NCI-H1417 (cell line): Measurements from ENCODE around the gene MDFI.

Experiments used
- DNase-seq, 3 experiments: peaks; one replicate each; lab custom pipeline; 2025; lab: John Stamatoyannopoulos, UW

The MDFI gene

GRCh38 chr6:41638002-41638934 is at the start of gene MDFI:
Gene MDFI, plus strand, starts transcription at chr6:41638468. Its CDS starts 282 bp downstream, at chr6:41638750.
- peak in 2 of 3 experiments; percentile 55 to 62 for DNase-seq

DNA sequence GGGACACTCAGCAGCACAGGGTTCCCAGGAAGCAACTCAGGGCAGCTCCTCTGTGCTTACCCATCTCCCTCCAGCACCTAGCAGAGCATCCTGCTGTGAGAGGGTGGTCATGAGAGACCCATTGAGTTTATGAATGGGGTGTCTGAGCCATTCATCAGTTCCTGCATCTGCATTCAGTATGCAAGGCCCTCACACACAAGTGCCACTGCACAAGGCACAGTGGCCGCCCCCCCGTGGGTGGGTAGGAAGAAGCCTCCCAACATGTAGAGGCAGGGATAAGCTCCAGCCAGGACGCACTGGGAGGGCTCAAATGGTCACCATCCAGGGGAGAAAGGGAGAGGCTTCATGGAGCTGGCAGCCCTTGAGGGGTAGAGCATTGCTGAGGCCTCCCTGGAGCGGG is 49.0 kb upstream of the MDFI start:
- no peak for DNase-seq

- DNase-seq = no peak
Observed at GRCh38 chr6:41589636-41590622, 48.3 kb upstream of the MDFI start.

GRCh38 chr6:41591122-41591521 is 47.1 kb upstream of the MDFI start:
- DNase-seq = peak in 1 of 3 experiments; percentile 24

DNA sequence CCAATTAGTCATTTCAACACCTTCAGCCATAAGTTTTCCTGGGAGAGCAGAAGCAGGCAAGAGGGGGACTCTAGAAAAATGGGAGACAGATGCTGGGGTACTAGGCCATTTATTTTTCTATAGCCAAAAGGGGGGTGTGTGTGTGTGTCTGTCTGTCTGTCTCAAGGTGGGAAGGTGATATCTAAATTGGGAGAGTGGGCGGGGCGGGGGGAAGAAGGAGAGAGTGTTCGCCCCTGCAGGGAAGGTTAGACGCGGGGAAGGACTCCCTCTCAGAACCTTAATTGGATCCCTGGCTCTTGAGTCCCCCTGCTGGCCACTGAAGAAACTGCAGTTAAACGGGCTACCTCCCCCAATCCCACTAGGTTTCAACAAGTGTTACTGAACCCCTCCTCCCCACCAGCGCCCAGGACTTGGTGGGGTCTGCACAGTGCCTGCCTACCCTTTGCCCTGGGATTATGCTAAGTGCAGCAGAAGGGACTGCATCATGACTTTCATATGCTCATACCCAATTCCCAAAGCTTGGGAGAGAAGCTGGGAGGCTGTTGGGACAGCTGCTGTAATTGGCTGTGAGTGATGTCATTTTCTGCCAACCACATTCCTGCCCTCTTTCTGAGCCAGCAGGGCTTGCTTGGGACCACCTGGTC is 46.3 kb upstream of the MDFI start:
- DNase-seq = peak; percentile 64 to 82 (median 68)

DNA sequence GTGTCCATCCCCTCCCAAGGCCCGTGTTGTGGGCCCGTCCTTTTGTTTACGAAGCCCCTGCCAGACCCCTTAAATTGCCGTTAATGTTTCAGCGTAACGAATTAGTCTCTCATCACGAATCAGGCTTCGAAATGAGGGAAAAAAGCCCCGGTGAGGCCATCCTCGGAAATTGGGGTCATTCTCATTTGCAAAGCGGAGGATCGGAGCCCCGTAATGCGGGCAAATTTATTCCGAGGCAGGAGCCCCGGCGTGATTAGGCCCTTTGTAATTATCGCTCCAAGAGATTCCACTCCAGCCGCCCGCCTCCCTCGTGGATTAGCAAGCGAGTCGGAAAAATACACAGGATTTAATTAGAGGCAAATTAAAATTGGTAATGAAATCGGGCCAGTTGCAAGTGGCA is 44.9 kb upstream of the MDFI start:
- DNase-seq = peak in 1 of 3 experiments; percentile 7

GRCh38 chr6:41593839-41594238 is 44.4 kb upstream of the MDFI start:
- no peak for DNase-seq

GRCh38 chr6:41594326-41594725 is 43.9 kb upstream of the MDFI start:
- DNase-seq = no peak

GRCh38 chr6:41594766-41595165 is 43.5 kb upstream of the MDFI start:
- no peak for DNase-seq

DNA sequence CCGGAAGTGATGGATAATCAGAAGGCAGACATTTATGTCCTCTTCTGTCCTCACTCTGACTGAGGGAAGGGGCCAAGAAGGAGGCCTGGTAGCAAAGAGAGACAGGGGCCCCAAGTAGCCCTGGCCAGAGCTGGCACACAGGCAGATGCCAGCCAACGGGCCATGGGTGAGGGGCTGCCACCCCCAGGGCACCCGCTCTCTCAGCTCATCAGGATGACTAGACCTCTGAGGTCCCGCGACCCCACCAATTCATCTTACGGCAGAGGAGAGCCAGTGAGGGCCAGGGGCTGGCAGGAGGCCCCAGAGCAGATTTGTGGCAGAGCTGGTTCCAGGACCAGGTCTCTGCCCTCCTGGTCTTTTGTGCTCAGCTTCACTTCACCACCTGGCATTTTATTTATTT is 43.1 kb upstream of the MDFI start:
- DNase-seq = no peak

DNA sequence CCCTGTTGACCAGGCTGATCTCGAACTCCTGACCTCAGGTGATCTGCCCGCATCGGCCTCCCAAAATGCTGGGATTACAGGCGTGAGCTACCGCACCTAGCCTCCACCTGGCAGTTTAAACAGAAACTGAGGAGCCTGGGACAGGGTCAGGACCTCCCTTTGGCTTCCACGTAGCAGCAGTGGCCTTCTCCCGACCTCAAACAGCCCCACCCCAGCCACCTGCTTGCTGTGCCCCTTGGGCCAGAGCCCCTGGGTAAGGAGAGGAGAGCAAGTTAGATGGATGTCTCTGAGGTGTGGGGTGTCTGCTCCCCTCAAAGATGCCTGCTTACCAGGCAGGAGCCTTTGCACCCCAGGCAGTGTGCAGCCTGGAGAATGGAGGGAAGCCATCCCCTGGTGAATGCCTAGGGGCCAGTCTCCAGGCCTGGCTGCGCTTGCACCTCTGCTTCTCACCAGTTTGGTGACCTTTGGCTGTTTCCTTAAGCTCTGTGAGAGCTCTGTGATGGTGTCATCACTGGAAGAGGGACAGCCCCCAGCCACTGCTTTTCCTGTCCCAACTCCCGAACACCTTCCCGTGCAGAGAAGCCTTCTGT is 42.1 kb upstream of the MDFI start:
- no peak for DNase-seq

- no peak for DNase-seq
Observed at GRCh38 chr6:41596807-41597206, 41.5 kb upstream of the MDFI start.

DNA sequence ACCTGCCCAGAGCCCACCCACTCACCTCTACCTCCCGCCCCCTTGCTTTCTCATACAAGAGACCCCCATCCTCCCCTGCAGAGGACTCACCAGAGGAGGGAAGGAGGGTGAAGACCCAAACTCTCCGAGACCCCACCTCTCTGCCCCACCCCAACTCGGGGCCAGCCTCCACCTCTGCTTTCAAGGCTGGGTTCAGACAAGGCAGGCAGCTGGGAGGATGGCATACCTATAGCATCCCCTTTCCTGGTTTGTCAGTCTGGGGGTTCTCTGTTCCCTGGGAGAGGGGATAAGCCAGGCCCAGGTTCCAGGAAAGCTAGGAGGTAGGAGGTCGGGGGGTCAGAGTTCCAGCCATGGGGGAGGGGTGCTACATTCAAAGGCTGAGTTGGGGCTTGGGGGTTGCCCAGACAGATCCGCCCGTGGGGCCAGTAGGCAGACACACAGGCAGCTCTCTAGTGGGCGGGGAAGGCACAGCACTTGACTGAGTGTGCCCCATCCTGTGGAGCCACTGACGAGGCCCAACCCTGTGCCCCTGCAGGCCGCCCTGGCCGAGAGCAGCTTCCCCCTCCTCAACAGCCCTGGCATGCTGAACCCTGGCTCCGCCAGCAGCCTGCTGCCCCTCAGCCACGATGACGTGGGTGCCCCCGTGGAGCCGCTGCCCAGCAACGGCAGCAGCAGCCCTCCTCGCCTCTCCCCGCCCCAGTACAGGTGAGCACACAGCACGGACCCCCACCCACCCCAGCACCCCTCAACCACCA is 40.8 kb upstream of the MDFI start:
- DNase-seq = no peak

- DNase-seq = no peak
Observed at GRCh38 chr6:41598670-41599014, 39.6 kb upstream of the MDFI start.

- DNase-seq = peak in 2 of 3 experiments; percentile 18 to 54
Observed at GRCh38 chr6:41599015-41599851, 39.0 kb upstream of the MDFI start.

DNA sequence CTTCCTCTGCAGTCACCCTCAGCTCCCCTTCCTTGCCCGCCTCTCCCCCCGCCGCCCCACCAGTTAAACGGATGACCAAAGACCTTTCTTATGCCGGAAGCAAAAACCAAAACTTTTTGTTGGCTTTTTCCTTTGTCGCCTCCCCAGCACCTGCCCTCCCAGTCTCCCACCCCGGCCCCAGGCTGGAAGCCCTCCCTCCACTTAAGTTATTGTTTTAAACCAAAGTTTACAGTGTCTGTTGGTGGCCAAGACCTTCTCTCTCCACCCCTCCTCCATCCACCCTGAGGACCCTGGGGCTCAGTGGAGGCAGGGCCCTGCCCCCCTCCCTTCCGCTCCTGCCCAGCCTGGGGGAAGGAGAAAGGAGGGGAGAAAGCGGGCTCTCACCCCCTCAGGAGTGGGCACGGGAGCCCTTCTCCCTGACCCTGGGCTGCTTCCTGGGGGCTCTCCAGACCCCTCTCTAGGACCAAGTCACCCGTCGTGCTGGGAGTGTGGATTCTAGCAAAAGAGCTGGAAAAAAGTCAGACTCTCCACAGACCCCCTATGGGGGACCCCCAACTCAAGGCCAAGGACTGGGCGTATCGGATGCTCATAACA is 38.3 kb upstream of the MDFI start:
- DNase-seq = peak in 1 of 3 experiments; percentile 26

DNA sequence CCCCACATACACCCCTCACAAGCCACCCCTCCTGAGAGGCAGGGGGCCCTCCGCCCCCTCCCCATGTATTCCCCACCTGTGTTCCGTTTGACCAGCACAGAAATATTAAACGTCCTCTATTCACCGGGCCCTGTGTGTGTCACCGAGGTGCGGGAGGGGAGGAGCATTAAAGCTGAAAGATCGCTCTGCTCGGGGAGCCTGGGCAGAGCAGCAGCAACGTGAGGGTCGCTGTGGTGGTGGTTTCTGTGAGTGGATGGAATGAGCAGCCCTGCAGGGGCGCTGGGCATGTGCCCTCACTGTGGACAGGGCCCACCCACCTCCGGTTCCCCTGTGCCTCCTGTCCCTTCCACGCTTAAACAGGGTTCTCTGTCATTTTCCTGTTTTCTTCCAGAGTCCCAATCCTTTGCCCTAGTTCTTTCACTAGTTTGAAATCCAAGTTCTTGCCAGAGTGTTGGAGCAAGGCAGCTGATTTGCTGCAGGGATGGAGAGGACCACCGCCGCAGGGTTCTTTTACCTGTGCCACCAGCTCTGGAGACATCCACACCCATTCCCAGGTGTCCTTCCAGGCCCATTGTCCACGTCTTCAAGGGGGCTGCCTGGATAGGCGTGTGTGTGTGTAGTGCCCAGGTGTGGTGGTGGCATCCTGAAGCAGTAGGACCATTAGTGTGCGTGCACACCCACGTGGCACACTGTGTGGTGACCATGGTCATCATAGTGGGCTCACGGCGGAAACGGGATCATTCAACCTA is 37.6 kb upstream of the MDFI start:
- no peak for DNase-seq

- DNase-seq = no peak
Observed at GRCh38 chr6:41601248-41601549, 37.1 kb upstream of the MDFI start.

DNA sequence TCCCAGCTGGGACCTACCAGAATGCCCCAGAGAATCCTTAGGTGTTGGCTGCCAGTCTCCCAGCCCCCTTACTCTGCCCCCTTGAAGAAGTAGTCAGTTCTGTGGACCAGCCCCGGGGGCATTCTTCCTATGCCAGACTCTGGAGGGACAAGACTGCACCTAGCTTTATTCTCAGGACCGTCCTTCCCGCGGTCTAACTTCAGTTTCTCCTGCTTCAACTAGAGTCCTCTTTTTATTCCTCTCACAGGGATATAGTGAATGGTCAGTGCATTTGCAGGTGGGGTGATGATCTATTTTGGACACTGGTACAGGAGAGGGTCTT is 35.9 kb upstream of the MDFI start:
- no peak for DNase-seq
